Hepatocyte (in vitro differentiated cells): Measurements from ENCODE around the gene PTRH1. TPM values are rescaled to one million over a fixed set of nuclear protein-coding genes. Genes with fewer than 3 reads are reported as not detected.

ENCODE experiments used
- DNase-seq: peaks from one replicate; pipeline ENCODE4 v3.0.0-alpha.2; 2016; ENCODE audit warnings: low spot score
- H2AFZ ChIP-seq: fragments of 200-600 bp; sonication (generic); 2 replicates; pipeline ENCODE4 v1.6.0; 2016; ENCODE audit warnings: antibody characterized with exemption, mild to moderate bottlenecking
- H3K27ac ChIP-seq: fragments of 200-600 bp; sonication (generic); 2 replicates; pipeline ENCODE4 v1.5.1; 2016; ENCODE audit warnings: mild to moderate bottlenecking
- H3K27me3 ChIP-seq: fragments of 200-600 bp; sonication (generic); 2 replicates; pipeline ENCODE4 v1.6.1; 2016
- H3K36me3 ChIP-seq: fragments of 200-600 bp; sonication (generic); replicated peaks from 2 replicates; pipeline ENCODE4 v1.5.1; 2016; ENCODE audit warnings: low read depth; ENCODE audit not compliant: insufficient read depth
- H3K4me1 ChIP-seq: fragments of 200-600 bp; sonication (generic); 2 replicates; pipeline ENCODE4 v1.5.1; 2016; ENCODE audit warnings: mild to moderate bottlenecking, moderate library complexity; ENCODE audit not compliant: insufficient read depth
- H3K4me2 ChIP-seq: fragments of 200-600 bp; sonication (generic); 2 replicates; pipeline ENCODE4 v1.6.0; 2016
- H3K4me3 ChIP-seq: fragments of 200-600 bp; sonication (generic); 2 replicates; pipeline ENCODE4 v1.5.1; 2016; ENCODE audit warnings: mild to moderate bottlenecking
- H3K79me2 ChIP-seq: fragments of 200-600 bp; sonication (generic); 2 replicates; pipeline ENCODE4 v1.6.0; 2017; ENCODE audit warnings: mild to moderate bottlenecking
- H3K9me2 ChIP-seq: fragments of 200-600 bp; sonication (generic); replicated peaks from 2 replicates; pipeline ENCODE4 v1.6.0; 2017; ENCODE audit warnings: mild to moderate bottlenecking; ENCODE audit not compliant: insufficient read depth
- H3K9me3 ChIP-seq: fragments of 200-600 bp; sonication (generic); 2 replicates; pipeline ENCODE4 v1.5.1; 2016; ENCODE audit warnings: low read depth, mild to moderate bottlenecking
- H4K20me1 ChIP-seq: fragments of 200-600 bp; sonication (generic); 2 replicates; pipeline ENCODE4 v1.6.0; 2016; ENCODE audit warnings: mild to moderate bottlenecking; ENCODE audit not compliant: insufficient read depth, poor library complexity, severe bottlenecking
- EZH2 ChIP-seq: fragments of 200-600 bp; sonication (generic); IDR thresholded peaks from 2 replicates; pipeline ENCODE4 v1.6.1; 2016; ENCODE audit warnings: antibody characterized with exemption, mild to moderate bottlenecking, borderline replicate concordance
- EZH2phosphoT487 ChIP-seq: fragments of 200-600 bp; sonication (generic); IDR thresholded peaks from one replicate; pipeline ENCODE4 v1.6.1; 2018; ENCODE audit warnings: antibody characterized with exemption, mild to moderate bottlenecking, low read depth, moderate library complexity; ENCODE audit not compliant: unreplicated experiment, severe bottlenecking
- WGBS: methylation state at CpG from one replicate; pipeline ENCODE4 v1.1.6; 2016; ENCODE audit warnings: low lambda C conversion rate; ENCODE audit errors: missing lambda C conversion rate; 5-methylcytosine and 5-hydroxymethylcytosine counted together
- polyA plus RNA-seq: library from polyadenylated mRNA; unstranded; fragments of >200 nt; fragmentation: Nextera tagmentation; extraction: Ambion mirVana; gene quantifications from 2 replicates; pipeline ENCODE4 v1.2.1, GENCODE V29; 2016
- total RNA-seq: library from RNA; depleted of rRNA; stranded (reverse); fragments of >200 nt; gene quantifications from 2 replicates; pipeline ENCODE4 v1.2.3, GENCODE V29; 2014
- TF ChIP-seq, protein P1 (sequence below): fragments of 200-600 bp; sonication (generic); IDR thresholded peaks from 2 replicates; pipeline ENCODE4 v1.5.1; 2016; ENCODE audit warnings: antibody characterized with exemption, mild to moderate bottlenecking; ENCODE audit not compliant: poor library complexity

PTRH1 gene
- total and polyA plus RNA-seq, 2 experiments from 2014 or later, result 13.5 to 25.9 TPM

DNA sequence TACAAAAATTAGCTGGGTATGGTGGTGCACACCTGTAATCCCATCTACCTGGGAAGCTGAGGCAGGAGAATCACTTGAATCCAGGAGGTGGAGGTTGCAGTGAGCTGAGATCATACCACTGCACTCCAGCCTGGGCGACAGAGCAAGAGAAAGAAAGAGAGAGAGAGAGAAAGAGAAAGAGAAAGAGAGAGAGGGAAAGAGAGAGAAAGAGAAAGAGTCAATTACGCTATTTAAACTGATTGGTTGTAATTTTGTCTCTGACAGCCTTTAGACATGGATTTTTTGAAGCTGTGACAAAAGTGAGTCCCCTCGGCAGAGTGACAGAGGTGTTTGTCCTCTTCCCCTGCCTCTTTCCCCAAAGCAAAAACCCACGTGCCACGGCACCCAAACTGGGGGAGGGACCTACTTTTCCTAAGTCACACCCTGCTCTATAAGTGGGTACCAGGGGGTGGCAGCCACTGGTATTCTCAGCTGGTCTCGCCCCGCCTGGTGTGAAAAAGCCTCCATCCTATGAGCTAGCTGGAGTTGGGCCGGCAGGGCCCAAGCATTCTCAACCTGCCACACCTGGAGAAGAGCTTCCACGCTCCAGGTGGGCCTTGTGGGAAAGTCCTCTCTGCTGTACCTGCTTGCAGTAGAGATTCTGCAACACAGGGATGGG is 12.0 kb downstream of the PTRH1 start:
- no peaks in the 10 kb centered on the region for H3K9me3 ChIP-seq
- no peak overlapping the region for H2AFZ ChIP-seq
- H3K4me1 ChIP-seq, result no peaks in the 10 kb centered on the region
- WGBS, result 91% methylated on average over 9 of the region's 9 CpGs
- H4K20me1 ChIP-seq, result no peaks in the 10 kb centered on the region
- no peaks in the 10 kb centered on the region for H3K27me3 ChIP-seq
- no peak overlapping the region for H3K4me2 ChIP-seq
- H3K36me3 ChIP-seq, result no peaks in the 10 kb centered on the region
- TF ChIP-seq, protein P1, sequence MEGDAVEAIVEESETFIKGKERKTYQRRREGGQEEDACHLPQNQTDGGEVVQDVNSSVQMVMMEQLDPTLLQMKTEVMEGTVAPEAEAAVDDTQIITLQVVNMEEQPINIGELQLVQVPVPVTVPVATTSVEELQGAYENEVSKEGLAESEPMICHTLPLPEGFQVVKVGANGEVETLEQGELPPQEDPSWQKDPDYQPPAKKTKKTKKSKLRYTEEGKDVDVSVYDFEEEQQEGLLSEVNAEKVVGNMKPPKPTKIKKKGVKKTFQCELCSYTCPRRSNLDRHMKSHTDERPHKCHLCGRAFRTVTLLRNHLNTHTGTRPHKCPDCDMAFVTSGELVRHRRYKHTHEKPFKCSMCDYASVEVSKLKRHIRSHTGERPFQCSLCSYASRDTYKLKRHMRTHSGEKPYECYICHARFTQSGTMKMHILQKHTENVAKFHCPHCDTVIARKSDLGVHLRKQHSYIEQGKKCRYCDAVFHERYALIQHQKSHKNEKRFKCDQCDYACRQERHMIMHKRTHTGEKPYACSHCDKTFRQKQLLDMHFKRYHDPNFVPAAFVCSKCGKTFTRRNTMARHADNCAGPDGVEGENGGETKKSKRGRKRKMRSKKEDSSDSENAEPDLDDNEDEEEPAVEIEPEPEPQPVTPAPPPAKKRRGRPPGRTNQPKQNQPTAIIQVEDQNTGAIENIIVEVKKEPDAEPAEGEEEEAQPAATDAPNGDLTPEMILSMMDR, result no peak
- TF ChIP-seq EZH2, result no peak
- no peak for TF ChIP-seq EZH2phosphoT487
- H3K79me2 ChIP-seq, result no peaks in the 10 kb centered on the region
- no peak overlapping the region for H3K27ac ChIP-seq
- no peak for DNase-seq
- H3K9me2 ChIP-seq, result no peaks in the 10 kb centered on the region
- H3K4me3 ChIP-seq, result no peak overlapping the region

DNA sequence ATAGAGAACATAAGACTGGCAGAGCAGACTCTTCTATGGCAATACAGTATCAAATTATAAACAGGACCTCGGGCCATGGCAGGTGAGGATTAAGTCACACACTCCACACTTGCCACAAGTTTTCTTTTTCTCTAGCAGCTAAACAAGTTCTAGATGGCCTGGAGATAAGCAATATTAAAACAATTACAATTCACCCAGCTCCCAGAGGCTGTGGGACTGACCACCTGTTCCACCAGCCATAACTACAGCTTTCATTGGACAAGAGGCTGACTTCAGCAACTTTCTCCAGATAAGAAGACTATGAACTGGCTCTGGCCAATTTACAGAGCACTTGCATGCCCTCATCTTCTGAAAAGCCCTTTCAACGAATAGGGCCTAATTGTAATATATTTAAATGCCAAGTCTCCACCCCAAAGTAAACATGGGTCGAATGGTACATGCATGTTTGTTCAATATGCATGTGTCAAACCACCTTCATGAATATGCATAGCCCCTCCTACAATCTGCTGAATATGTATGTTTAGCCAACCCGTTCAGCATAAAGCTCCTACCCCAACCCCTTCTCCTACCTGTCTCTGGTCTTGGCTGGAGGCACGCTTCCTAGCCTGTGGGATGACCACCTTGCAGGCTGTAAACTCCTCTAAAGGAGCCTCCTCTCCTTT is 14.7 kb downstream of the PTRH1 start:
- Histone ChIP-seq H3K9me2 (no peaks in the 10 kb centered on the region), H4K20me1 (no peaks in the 10 kb centered on the region), H2AFZ (no peak overlapping the region), H3K4me1 (no peaks in the 10 kb centered on the region), H3K27me3 (no peaks in the 10 kb centered on the region), H3K27ac (no peak overlapping the region), H3K4me2 (no peak overlapping the region), H3K36me3 (no peaks in the 10 kb centered on the region), H3K9me3 (no peaks in the 10 kb centered on the region), H3K79me2 (no peaks in the 10 kb centered on the region), H3K4me3 (no peak overlapping the region)
- 76% methylated on average over 5 of the region's 5 CpGs for WGBS
- DNase-seq, result no peak
- TF ChIP-seq EZH2 (no peak), EZH2phosphoT487 (no peak)
- TF ChIP-seq, protein P1, result no peak

DNA sequence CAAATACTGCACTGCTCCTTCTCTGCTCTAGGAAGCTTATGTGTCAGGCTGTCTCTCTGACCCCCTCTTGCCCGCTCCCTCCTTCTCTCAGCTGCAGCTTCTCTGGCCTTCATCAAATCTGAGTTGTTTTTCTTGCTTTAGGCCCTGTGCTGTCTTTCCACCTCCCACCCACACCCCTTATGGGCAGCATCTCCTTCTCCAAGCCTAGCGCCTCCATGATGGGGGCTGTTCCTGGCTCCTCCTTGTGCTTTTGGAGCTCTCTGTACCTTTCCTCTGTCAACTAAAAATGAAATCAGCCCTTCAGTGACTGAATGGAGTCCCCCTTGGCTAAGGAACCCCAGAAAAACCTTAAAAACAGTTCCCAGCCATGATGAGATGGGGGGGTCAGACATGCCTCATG is 15.3 kb downstream of the PTRH1 start:
- 95% methylated on average over 2 of the region's 2 CpGs for WGBS
- Histone ChIP-seq H4K20me1 (no peaks in the 10 kb centered on the region), H3K36me3 (no peaks in the 10 kb centered on the region), H3K4me3 (no peak overlapping the region), H3K4me1 (no peaks in the 10 kb centered on the region), H2AFZ (no peak overlapping the region), H3K79me2 (no peaks in the 10 kb centered on the region), H3K9me2 (no peaks in the 10 kb centered on the region), H3K27ac (no peak overlapping the region), H3K27me3 (no peaks in the 10 kb centered on the region), H3K4me2 (no peak overlapping the region), H3K9me3 (no peaks in the 10 kb centered on the region)
- TF ChIP-seq, protein P1, result no peak
- TF ChIP-seq EZH2 (no peak), EZH2phosphoT487 (no peak)
- DNase-seq, result no peak
